ENCODE data around the gene GGA2. TPM values are rescaled to one million over a fixed set of nuclear protein-coding genes. Genes with fewer than 3 reads are reported as not detected.
"Not testable (repeated sequence)": the region's sequence is repeated elsewhere in the genome, so short reads cannot be mapped to it uniquely, and the experiment has no call there.

GGA2 gene
- polyA plus RNA-seq: 10 to 100 TPM; 17.6 to 33.4 (median 22.8) TPM

- 0 to 1% (median 1%) methylated on average over 60 to 70 of the region's 71 CpGs for WGBS, 3 donors
Measured at GRCh38 chr16:23510164-23510914, at the start of gene GGA2. TSS of gene GGA2 (minus strand) at chr16:23510494. CDS start at chr16:23510411, 83 bp downstream.

GRCh38 chr16:23557779-23558702 is 47.7 kb upstream of the GGA2 start:
- no peak overlapping the region for H3K27ac ChIP-seq (ENCODE audit: low read depth, low read length)
- 1 to 2% (median 2%) methylated on average over 52 to 60 of the region's 60 CpGs for WGBS, 3 donors

More at GRCh38 chr16:23510164-23510914, at the start of gene GGA2:
- H3K27ac ChIP-seq (ENCODE audit: low read depth, low read length): peak within 1 kb of the TSS; percentile 64

GRCh38 chr16:23556881-23557778 is 46.8 kb upstream of the GGA2 start, which contains the start of the genes EARS2 and UBFD1:
TSS of gene EARS2 (minus strand) at chr16:23557350. CDS start at chr16:23557343, 7 bp downstream.
TSS of gene UBFD1 (plus strand) at chr16:23557727. CDS start at chr16:23557743, 16 bp downstream.
- WGBS, 3 donors: 1 to 2% (median 2%) methylated on average over 60 to 65 of the region's 65 CpGs

GRCh38 chr16:23554536-23554935 is 44.2 kb upstream of the GGA2 start:
- no peak overlapping the region for H3K27ac ChIP-seq (ENCODE audit: low read depth, low read length)
- WGBS, 3 donors: 76 to 81% (median 80%) methylated on average over 3 of the region's 3 CpGs

More at GRCh38 chr16:23556881-23557778, 46.8 kb upstream of the GGA2 start, which contains the start of the genes EARS2 and UBFD1:
- no peak within 1 kb of the TSS for H3K27ac ChIP-seq (ENCODE audit: low read depth, low read length)

GRCh38 chr16:23552161-23552560 is 41.9 kb upstream of the GGA2 start:
- WGBS, 3 donors: 76 to 89% (median 77%) methylated on average over 6 of the region's 6 CpGs
- H3K27ac ChIP-seq (ENCODE audit: low read depth, low read length): no peak overlapping the region

- WGBS, 3 donors: 96 to 99% (median 96%) methylated on average over 5 of the region's 5 CpGs
- H3K27ac ChIP-seq (ENCODE audit: low read depth, low read length): no peak overlapping the region
Measured at GRCh38 chr16:23549938-23550337, 39.6 kb upstream of the GGA2 start.

- no peak overlapping the region for H3K27ac ChIP-seq (ENCODE audit: low read depth, low read length)
- WGBS, 3 donors: 94 to 96% (median 95%) methylated on average over 14 of the region's 14 CpGs
Measured at GRCh38 chr16:23544436-23544835, 34.1 kb upstream of the GGA2 start.

- WGBS, 3 donors: 95 to 99% (median 97%) methylated on average over 3 of the region's 3 CpGs
- not testable (repeated sequence) for H3K27ac ChIP-seq (ENCODE audit: low read depth, low read length)
Measured at GRCh38 chr16:23540817-23541178, 30.5 kb upstream of the GGA2 start.

- WGBS, 3 donors: 77 to 96% (median 92%) methylated on average over 11 of the region's 11 CpGs
- H3K27ac ChIP-seq (ENCODE audit: low read depth, low read length): no peak overlapping the region
Measured at GRCh38 chr16:23539984-23540816, 29.9 kb upstream of the GGA2 start.

GRCh38 chr16:23538919-23539278 is 28.6 kb upstream of the GGA2 start:
- H3K27ac ChIP-seq (ENCODE audit: low read depth, low read length): no peak overlapping the region
- WGBS, 3 donors: 88 to 97% (median 91%) methylated on average over 1 of the region's 1 CpG

GRCh38 chr16:23537390-23537789 is 27.1 kb upstream of the GGA2 start:
- WGBS, 3 donors: 72 to 79% (median 74%) methylated on average over 3 of the region's 3 CpGs

GRCh38 chr16:23535901-23536300 is 25.6 kb upstream of the GGA2 start:
- H3K27ac ChIP-seq (ENCODE audit: low read depth, low read length): no peak overlapping the region
- 64 to 90% (median 87%) methylated on average over 2 of the region's 2 CpGs for WGBS, 3 donors

More at GRCh38 chr16:23537390-23537789, 27.1 kb upstream of the GGA2 start:
- H3K27ac ChIP-seq (ENCODE audit: low read depth, low read length): no peak overlapping the region

GRCh38 chr16:23534868-23535860 is 24.9 kb upstream of the GGA2 start:
- no peak overlapping the region for H3K27ac ChIP-seq (ENCODE audit: low read depth, low read length)
- WGBS, 3 donors: 95 to 96% (median 96%) methylated on average over 19 of the region's 19 CpGs

- no peak overlapping the region for H3K27ac ChIP-seq (ENCODE audit: low read depth, low read length)
- WGBS, 3 donors: 88 to 92% (median 91%) methylated on average over 1 of the region's 1 CpG
Measured at GRCh38 chr16:23532448-23532847, 22.2 kb upstream of the GGA2 start.

- H3K27ac ChIP-seq (ENCODE audit: low read depth, low read length): no peak overlapping the region
- WGBS, 3 donors: 90 to 96% (median 94%) methylated on average over 5 of the region's 5 CpGs
Measured at GRCh38 chr16:23530062-23530461, 19.8 kb upstream of the GGA2 start.

GRCh38 chr16:23528644-23529310 is 18.5 kb upstream of the GGA2 start:
- H3K27ac ChIP-seq (ENCODE audit: low read depth, low read length): no peak overlapping the region
- 72 to 87% (median 82%) methylated on average over 10 of the region's 10 CpGs for WGBS, 3 donors
